Measurements from ENCODE around the gene ERI3.

DNA sequence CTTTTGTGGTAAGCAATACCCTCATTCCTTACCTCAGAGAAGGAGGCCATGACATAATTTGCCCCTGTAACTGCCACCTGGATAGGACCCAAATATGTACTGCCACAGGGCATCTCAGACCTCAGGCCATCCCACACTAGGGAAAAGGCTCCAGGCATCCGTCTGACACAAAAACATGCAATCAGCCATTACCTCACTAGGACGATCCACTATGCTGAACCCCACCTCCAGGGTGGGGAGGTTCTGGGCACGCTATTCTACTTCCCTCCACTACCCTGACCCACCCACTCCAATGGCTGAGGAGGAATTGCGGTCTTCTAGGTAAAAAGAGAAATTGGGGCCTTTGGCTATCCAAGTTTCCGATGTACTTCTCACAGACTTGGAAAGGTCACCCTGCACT lies 53.6 kb downstream of the ERI3 start:
- TF ChIP-seq, protein P1, sequence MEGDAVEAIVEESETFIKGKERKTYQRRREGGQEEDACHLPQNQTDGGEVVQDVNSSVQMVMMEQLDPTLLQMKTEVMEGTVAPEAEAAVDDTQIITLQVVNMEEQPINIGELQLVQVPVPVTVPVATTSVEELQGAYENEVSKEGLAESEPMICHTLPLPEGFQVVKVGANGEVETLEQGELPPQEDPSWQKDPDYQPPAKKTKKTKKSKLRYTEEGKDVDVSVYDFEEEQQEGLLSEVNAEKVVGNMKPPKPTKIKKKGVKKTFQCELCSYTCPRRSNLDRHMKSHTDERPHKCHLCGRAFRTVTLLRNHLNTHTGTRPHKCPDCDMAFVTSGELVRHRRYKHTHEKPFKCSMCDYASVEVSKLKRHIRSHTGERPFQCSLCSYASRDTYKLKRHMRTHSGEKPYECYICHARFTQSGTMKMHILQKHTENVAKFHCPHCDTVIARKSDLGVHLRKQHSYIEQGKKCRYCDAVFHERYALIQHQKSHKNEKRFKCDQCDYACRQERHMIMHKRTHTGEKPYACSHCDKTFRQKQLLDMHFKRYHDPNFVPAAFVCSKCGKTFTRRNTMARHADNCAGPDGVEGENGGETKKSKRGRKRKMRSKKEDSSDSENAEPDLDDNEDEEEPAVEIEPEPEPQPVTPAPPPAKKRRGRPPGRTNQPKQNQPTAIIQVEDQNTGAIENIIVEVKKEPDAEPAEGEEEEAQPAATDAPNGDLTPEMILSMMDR (IDR thresholded peaks at IDR 0.05) = no peak
- no peak for TF ChIP-seq POLR2AphosphoS5 (IDR thresholded peaks at IDR 0.05)
